Daoy (cell line): ENCODE results near the gene CEP57L1. TPM values are rescaled to one million over a fixed set of nuclear protein-coding genes. Genes with fewer than 3 reads are reported as not detected.

ENCODE experiments used
- DNase-seq: peaks from one replicate; pipeline ENCODE4 v3.0.0-alpha.2; 2015; ENCODE audit warnings: low read depth
- total RNA-seq: library from RNA; depleted of rRNA; stranded (reverse); fragments of >200 nt; shearing (Covaris generic); gene quantifications from 2 replicates; pipeline ENCODE4 v1.2.3, GENCODE V29; 2014; rRNA removed

Gene CEP57L1
- 25.3 and 40.3 TPM in 2 replicates for total RNA-seq

GRCh38 chr6:109095036-109095834 lies at the start of gene CEP57L1:
Gene CEP57L1 (plus strand): TSS chr6:109095507. CDS start chr6:109145222, 49,715 bp downstream.
- DNase-seq: peak; percentile 96

- no peak for DNase-seq
Observed at GRCh38 chr6:109048176-109048575, 47.1 kb upstream of the CEP57L1 start.

GRCh38 chr6:109048670-109049415 lies 46.5 kb upstream of the CEP57L1 start:
- DNase-seq: no peak

GRCh38 chr6:109050012-109050411 lies 45.3 kb upstream of the CEP57L1 start:
- no peak for DNase-seq

GRCh38 chr6:109050447-109051102 lies 44.7 kb upstream of the CEP57L1 start:
- no peak for DNase-seq

GRCh38 chr6:109051301-109052017 lies 43.8 kb upstream of the CEP57L1 start:
- DNase-seq: no peak

GRCh38 chr6:109052018-109052651 lies 43.2 kb upstream of the CEP57L1 start:
- no peak for DNase-seq

GRCh38 chr6:109052852-109053251 lies 42.5 kb upstream of the CEP57L1 start:
- no peak for DNase-seq

GRCh38 chr6:109053336-109053735 lies 42.0 kb upstream of the CEP57L1 start:
- DNase-seq: no peak

- DNase-seq: peak; percentile 9
Observed at GRCh38 chr6:109055771-109056235, 39.5 kb upstream of the CEP57L1 start.

- no peak for DNase-seq
Observed at GRCh38 chr6:109056661-109057060, 38.6 kb upstream of the CEP57L1 start.

- no peak for DNase-seq
Observed at GRCh38 chr6:109058620-109059019, 36.7 kb upstream of the CEP57L1 start.

GRCh38 chr6:109059153-109059552 lies 36.2 kb upstream of the CEP57L1 start:
- no peak for DNase-seq

- peak; percentile 53 for DNase-seq
Observed at GRCh38 chr6:109059571-109060021, 35.7 kb upstream of the CEP57L1 start.

GRCh38 chr6:109060571-109060970 lies 34.7 kb upstream of the CEP57L1 start:
- DNase-seq: no peak

GRCh38 chr6:109062216-109062615 lies 33.1 kb upstream of the CEP57L1 start:
- DNase-seq: no peak

GRCh38 chr6:109062767-109063352 lies 32.4 kb upstream of the CEP57L1 start:
- no peak for DNase-seq

GRCh38 chr6:109069746-109070145 lies 25.6 kb upstream of the CEP57L1 start:
- no peak for DNase-seq

- no peak for DNase-seq
Observed at GRCh38 chr6:109071125-109071917, 24.0 kb upstream of the CEP57L1 start.
